ENCODE measurements around the gene VTN. TPM values are rescaled to one million over a fixed set of nuclear protein-coding genes. Genes with fewer than 3 reads are reported as not detected.

VTN gene
- polyA plus RNA-seq, 12 donors = 0.34 to 13.8 (median 0.63) TPM; not detected in 2

DNA sequence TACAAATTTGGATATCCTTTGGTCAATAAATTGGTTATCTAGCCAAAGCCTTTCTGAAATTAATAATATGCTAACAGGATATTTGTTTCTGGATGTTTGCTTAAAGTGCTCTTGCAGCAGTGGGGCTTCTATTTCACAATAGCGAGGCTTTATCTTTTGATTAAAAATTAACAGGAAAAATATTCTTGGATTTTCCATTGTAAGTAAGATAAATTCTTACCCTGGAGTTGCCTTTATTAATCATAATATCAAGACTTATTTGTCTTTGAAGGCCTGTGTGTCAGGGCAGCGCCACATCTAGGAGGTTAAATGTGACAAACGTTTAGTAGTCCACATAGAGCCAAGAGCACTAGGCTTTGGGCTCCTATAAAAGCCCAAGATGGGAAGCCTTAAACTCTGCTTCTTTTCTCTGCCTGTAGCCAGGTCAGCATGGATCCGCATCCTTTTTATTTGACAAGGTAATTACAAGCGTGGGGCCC is 45.8 kb downstream of the VTN start:
- no peak for DNase-seq

DNA sequence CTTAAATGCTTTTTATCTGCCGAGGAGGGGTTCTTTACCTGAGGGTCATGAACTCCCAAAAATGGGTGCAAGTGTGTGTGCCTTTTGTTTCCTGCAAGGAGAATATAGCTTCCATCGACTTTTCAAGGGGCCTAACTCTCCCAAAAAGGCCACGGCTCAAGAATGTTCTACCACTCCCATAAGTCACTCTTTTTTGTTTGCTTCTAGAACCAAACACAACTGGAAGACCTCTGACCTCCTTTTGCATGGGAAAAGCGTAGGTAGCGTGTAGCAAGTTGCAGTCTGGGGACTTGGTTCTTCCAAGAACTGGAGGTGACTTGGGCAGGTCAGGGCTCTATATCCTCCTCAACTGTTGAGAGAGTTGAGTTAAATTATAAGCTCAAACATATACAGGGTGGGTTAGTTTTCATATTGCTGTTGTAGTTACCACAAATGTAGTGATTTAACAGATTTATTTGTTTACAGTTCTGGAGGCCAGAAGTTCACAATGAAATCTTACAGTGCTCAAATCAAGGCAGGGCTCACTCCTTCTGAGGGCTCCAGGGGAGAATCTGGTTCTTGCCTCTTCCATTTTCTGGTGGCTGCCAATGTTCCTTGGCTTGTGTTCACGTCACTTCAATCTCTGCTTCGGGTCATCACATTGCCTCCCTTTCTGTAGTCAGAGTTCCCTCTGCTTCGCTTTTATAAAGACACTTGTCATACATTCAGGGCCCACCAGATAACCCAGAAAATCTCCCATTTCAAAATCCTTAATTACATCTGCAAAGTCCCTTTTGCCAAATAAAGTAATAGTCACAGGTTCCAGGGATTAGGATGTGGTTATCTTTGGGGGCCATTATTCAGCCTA is 49.7 kb downstream of the VTN start:
- no peak for DNase-seq

DNA sequence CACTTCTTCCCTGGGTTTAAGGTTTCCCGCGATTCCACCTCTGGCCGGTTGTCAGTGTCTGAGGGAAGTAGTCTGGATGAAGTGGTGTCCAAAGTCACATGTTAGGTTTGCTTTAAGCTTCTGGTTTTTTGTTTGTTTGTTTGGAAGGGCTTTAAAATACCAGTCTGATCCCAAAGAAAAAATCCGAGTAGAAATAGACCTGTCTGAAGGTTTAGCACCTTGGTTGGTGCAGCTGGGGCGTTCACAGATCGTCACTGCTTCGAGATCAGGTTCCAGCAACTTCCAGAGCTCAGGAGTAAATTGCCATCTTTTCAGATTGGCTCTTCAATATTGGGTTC is 50.5 kb downstream of the VTN start:
- no peak for DNase-seq

DNA sequence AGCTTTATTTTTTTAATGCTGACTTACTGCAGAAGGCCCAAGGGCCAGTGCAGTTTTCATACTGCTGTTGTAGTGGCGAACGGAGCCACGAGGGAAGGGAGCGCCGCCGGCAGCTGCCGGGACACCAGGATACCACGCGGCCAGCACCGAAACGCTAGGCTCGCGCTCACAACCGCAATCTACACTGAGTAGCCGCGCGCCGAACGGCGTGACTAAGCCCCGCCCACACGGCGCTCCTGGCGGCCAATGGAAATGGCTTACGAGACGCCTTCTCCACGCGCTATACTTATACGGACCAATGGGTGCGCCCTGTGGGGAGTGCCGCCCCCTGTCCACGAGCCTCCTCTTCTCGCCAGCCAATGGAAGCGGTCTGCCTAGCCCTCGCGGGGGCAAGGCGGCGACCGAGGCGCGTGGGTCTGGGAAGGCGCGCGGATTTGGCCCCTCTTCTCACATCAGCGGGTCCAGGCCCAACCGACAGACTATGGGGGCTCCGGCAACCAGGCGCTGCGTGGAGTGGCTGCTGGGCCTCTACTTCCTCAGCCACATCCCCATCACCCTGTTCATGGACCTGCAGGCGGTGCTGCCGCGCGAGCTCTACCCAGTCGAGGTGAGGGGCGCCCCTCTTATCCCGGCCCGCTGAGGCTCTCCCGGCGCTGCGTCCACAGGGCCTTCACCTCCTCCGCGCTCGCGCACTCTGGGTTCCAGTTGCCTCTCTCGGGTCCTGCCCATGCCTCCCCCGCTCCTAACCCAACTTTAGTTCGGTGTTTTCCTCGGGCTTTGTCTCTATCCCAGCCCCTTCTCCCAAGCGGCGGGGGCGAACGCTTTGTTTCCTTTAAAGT is 51.1 kb downstream of the VTN start, which contains the start of gene TMEM97:
TSS of gene TMEM97 (plus strand) at position 442 of the 839 bp plus-strand sequence. CDS start at position 482, 40 bp downstream.
- DNase-seq = peak; percentile 97

DNA sequence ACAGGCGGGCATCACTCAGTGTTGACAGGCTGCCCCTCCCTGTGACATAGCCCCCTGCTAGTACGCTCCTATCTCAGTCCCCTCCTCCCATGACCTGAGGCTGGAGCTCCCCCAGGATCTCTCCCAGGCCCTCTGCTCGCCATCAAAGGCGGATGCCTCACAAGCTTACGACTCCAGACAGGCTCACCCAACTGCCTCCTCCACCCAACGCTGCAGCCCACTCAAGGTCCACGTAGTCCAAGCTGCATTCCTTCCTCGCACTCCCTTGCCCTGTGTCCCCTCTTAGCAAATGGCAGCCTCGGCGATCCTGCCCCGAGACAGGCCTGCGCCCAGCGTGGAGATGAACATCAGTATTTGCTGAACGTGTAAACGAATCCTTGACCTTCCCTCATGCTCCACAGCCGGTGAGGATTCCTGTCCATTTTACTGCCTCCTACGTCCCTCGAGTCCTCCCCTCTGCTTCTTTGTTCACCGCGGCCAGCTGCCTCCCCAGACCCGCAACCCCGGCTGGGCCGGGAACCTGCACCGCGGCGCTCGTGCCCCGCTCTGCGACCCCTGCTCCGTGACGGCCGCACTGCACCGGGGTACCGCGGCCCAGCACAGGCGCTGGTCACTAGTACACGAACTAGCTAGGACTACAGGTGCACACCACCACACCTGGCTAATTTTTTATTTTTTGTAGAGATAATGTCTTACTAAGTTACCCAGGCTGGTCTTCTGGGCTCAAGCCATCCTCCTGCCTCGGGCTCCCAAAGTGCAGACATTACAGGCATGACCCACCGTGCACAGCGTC is 51.9 kb downstream of the VTN start:
- no peak for DNase-seq

Other genes with a start within 250 kb of the VTN start
- gene TMEM97, start 51.1 kb downstream of the VTN start, polyA plus RNA-seq (ENCODE audit: insufficient read length in 12 of 12) = 10 to 100 TPM in 11 of 12 donors, not detected in 1; 14.9 to 50.2 (median 21.7) TPM
- 10 to 100 TPM in 11 of 12 donors, not detected in 1; 20.2 to 74.8 (median 37.7) TPM for gene IFT20, start 34.8 kb downstream of the VTN start, polyA plus RNA-seq (ENCODE audit: insufficient read length in 12 of 12)
- 10 to 100 TPM in 11 of 12 donors, not detected in 1; 28.3 to 40.3 (median 32.2) TPM for gene TNFAIP1, start 34.5 kb downstream of the VTN start, polyA plus RNA-seq (ENCODE audit: insufficient read length in 12 of 12)
- gene POLDIP2, start 12.8 kb downstream of the VTN start, polyA plus RNA-seq (ENCODE audit: insufficient read length in 12 of 12) = 10 to 100 TPM in 11 of 12 donors, not detected in 1; 30.2 to 63.0 (median 57.6) TPM
- gene SEBOX, start 5.1 kb downstream of the VTN start, polyA plus RNA-seq (ENCODE audit: insufficient read length in 12 of 12) = not detected
- 10 to 100 TPM in 1 of 12 donors, 1 to 10 TPM in 10, not detected in 1; 4.3 to 21.5 (median 5.4) TPM for gene SARM1, start 1.4 kb upstream of the VTN start, polyA plus RNA-seq (ENCODE audit: insufficient read length in 12 of 12)
- gene SLC46A1, start 35.9 kb upstream of the VTN start, polyA plus RNA-seq (ENCODE audit: insufficient read length in 12 of 12) = 10 to 100 TPM in 3 of 12 donors, 1 to 10 TPM in 8, not detected in 1; 6.3 to 10.2 (median 9.0) TPM
- gene SLC13A2, start 103.3 kb upstream of the VTN start, polyA plus RNA-seq (ENCODE audit: insufficient read length in 12 of 12) = 10 to 100 TPM in 1 of 12 donors, under 1 TPM in 1, not detected in 10; 0.12 to 18.2 TPM
- 10 to 100 TPM in 1 of 12 donors, 1 to 10 TPM in 2, under 1 TPM in 1, not detected in 8; 0.13 to 10.7 (median 2.1) TPM for gene FOXN1, start 136.0 kb upstream of the VTN start, polyA plus RNA-seq (ENCODE audit: insufficient read length in 12 of 12)
- gene UNC119, start 182.3 kb upstream of the VTN start, polyA plus RNA-seq (ENCODE audit: insufficient read length in 12 of 12) = 10 to 100 TPM in 11 of 12 donors, not detected in 1; 10.0 to 35.2 (median 14.3) TPM
- gene PIGS, start 201.2 kb upstream of the VTN start, polyA plus RNA-seq (ENCODE audit: insufficient read length in 12 of 12) = 10 to 100 TPM in 11 of 12 donors, not detected in 1; 35.5 to 66.0 (median 45.0) TPM
- gene ALDOC, start 206.6 kb upstream of the VTN start, polyA plus RNA-seq (ENCODE audit: insufficient read length in 12 of 12) = 1 to 10 TPM in 9 of 12 donors, under 1 TPM in 1, not detected in 2; 0.85 to 7.5 (median 2.1) TPM
- 10 to 100 TPM in 11 of 12 donors, not detected in 1; 13.4 to 40.4 (median 20.9) TPM for gene SPAG5, start 228.7 kb upstream of the VTN start, polyA plus RNA-seq (ENCODE audit: insufficient read length in 12 of 12)
- 10 to 100 TPM in 9 of 12 donors, 1 to 10 TPM in 2, not detected in 1; 8.0 to 32.5 (median 16.8) TPM for gene RSKR, start 243.9 kb upstream of the VTN start, polyA plus RNA-seq (ENCODE audit: insufficient read length in 12 of 12)